ENCODE measurements around the gene MRPL55. TPM values are rescaled to one million over a fixed set of nuclear protein-coding genes. Genes with fewer than 3 reads are reported as not detected.

The MRPL55 gene
- total RNA-seq, 2 donors from 2014 or later: 57.6 to 66.7 TPM

- no peaks in the 10 kb centered on the region for H3K27me3 Mint-ChIP-seq (ENCODE audit: insufficient read depth)
- Histone ChIP-seq H3K36me3 (ENCODE audit: control insufficient read depth, insufficient read depth, low read length) (peaks cover 70% of the 10 kb centered on the region), H3K4me1 (ENCODE audit: control insufficient read depth, insufficient read depth, low read length) (peaks cover 5% of the 10 kb centered on the region), H3K4me3 (ENCODE audit: low read length) (no peak overlapping the region), H3K27ac (ENCODE audit: low read depth, low read length) (no peak overlapping the region), H3K9me3 (ENCODE audit: control insufficient read depth, low read length) (no peaks in the 10 kb centered on the region), H3K9ac (ENCODE audit: extremely low read depth, low read length, poor library complexity, severe bottlenecking) (no peak overlapping the region), H3K27me3 (ENCODE audit: control insufficient read depth, insufficient read depth, low read length, poor library complexity, severe bottlenecking) (no peaks in the 10 kb centered on the region)
- 94 to 96% methylated on average over 22 to 28 of the region's 28 CpGs for WGBS, 2 experiments (ENCODE audit: insufficient coverage in 1 of 2, insufficient read length in 1 of 2)
- H3K27ac Mint-ChIP-seq: peak overlapping the region; percentile 14
- H3K4me3 Mint-ChIP-seq: no peak overlapping the region
- no peak for TF ChIP-seq CTCF (conservative IDR thresholded peaks at IDR 0.05)
- H3K36me3 Mint-ChIP-seq (ENCODE audit: low read depth): peaks cover 53% of the 10 kb centered on the region
- H3K4me1 Mint-ChIP-seq: no peaks in the 10 kb centered on the region
- peak; percentile 40 for DNase-seq
- H3K9me3 Mint-ChIP-seq: peaks cover 8% of the 10 kb centered on the region
Observed at GRCh38 chr1:228098323-228098931, 10.7 kb downstream of the MRPL55 start.

- peaks cover 59% of the 10 kb centered on the region for H3K36me3 Mint-ChIP-seq (ENCODE audit: low read depth)
- 97 to 98% methylated on average over 18 to 33 of the region's 34 CpGs for WGBS, 2 experiments (ENCODE audit: insufficient coverage in 1 of 2, insufficient read length in 1 of 2)
- H3K9me3 Mint-ChIP-seq: peaks cover 8% of the 10 kb centered on the region
- no peak for TF ChIP-seq CTCF (conservative IDR thresholded peaks at IDR 0.05)
- peak; percentile 45 for DNase-seq
- H3K4me1 ChIP-seq (ENCODE audit: control insufficient read depth, insufficient read depth, low read length): peaks cover 5% of the 10 kb centered on the region
- no peaks in the 10 kb centered on the region for H3K27me3 ChIP-seq (ENCODE audit: control insufficient read depth, insufficient read depth, low read length, poor library complexity, severe bottlenecking)
- peaks cover 79% of the 10 kb centered on the region for H3K36me3 ChIP-seq (ENCODE audit: control insufficient read depth, insufficient read depth, low read length)
- H3K27ac ChIP-seq (ENCODE audit: low read depth, low read length): no peak overlapping the region
- H3K9me3 ChIP-seq (ENCODE audit: control insufficient read depth, low read length): no peaks in the 10 kb centered on the region
- H3K4me3 ChIP-seq (ENCODE audit: low read length): no peak overlapping the region
- H3K27me3 Mint-ChIP-seq (ENCODE audit: insufficient read depth): no peaks in the 10 kb centered on the region
- H3K27ac Mint-ChIP-seq: peak overlapping the region; percentile 13
- no peaks in the 10 kb centered on the region for H3K4me1 Mint-ChIP-seq
- H3K4me3 Mint-ChIP-seq: no peak overlapping the region
- H3K9ac ChIP-seq (ENCODE audit: extremely low read depth, low read length, poor library complexity, severe bottlenecking): no peak overlapping the region
Observed at GRCh38 chr1:228097333-228098081, 11.6 kb downstream of the MRPL55 start.

- no peak overlapping the region for H3K9ac ChIP-seq (ENCODE audit: extremely low read depth, low read length, poor library complexity, severe bottlenecking)
- H3K36me3 Mint-ChIP-seq (ENCODE audit: low read depth): peaks cover 66% of the 10 kb centered on the region
Observed at GRCh38 chr1:228096416-228097332, 12.4 kb downstream of the MRPL55 start.

More at GRCh38 chr1:228096416-228097332, 12.4 kb downstream of the MRPL55 start:
- Histone ChIP-seq H3K4me1 (ENCODE audit: control insufficient read depth, insufficient read depth, low read length) (peaks cover 2% of the 10 kb centered on the region), H3K4me3 (ENCODE audit: low read length) (no peak overlapping the region), H3K36me3 (ENCODE audit: control insufficient read depth, insufficient read depth, low read length) (peaks cover 87% of the 10 kb centered on the region), H3K9me3 (ENCODE audit: control insufficient read depth, low read length) (no peaks in the 10 kb centered on the region), H3K27ac (ENCODE audit: low read depth, low read length) (no peak overlapping the region), H3K27me3 (ENCODE audit: control insufficient read depth, insufficient read depth, low read length, poor library complexity, severe bottlenecking) (no peaks in the 10 kb centered on the region)
- no peaks in the 10 kb centered on the region for H3K4me1 Mint-ChIP-seq
- DNase-seq: peak; percentile 37
- WGBS, 2 experiments (ENCODE audit: insufficient coverage in 1 of 2, insufficient read length in 1 of 2): 95 to 96% methylated on average over 7 to 13 of the region's 13 CpGs
- H3K27ac Mint-ChIP-seq: no peak overlapping the region
- TF ChIP-seq CTCF (conservative IDR thresholded peaks at IDR 0.05): no peak
- peaks cover 8% of the 10 kb centered on the region for H3K9me3 Mint-ChIP-seq
- H3K27me3 Mint-ChIP-seq (ENCODE audit: insufficient read depth): no peaks in the 10 kb centered on the region
- no peak overlapping the region for H3K4me3 Mint-ChIP-seq

All from endodermal cell (in vitro differentiated cells).